Stimulated activated effector memory CD8-positive, alpha-beta T cell treated with anti-CD3 and anti-CD28 coated beads, Interleukin-12 subunit alpha, Interleukin-12 subunit beta, amount 100 ng/mL, for 72 hours (primary cell): ENCODE data around the gene FAM20C.

ENCODE experiments used
- ATAC-seq: fragments of 150-1000 bp; cut with Tn5 transposase; 2 replicates; pipeline ENCODE4 v1.10.0; 2021
- DNase-seq, 2 donors: peaks; one replicate each; pipeline ENCODE4 v3.0.0; 2021 to 2022; ENCODE audit warnings: low spot score in 2 of 2
- H3K27ac Mint-ChIP-seq: one replicate; pipeline ENCODE4 v1.8.0; 2022; ENCODE audit warnings: mild to moderate bottlenecking, mixed read lengths
- H3K36me3 Mint-ChIP-seq: one replicate; pipeline ENCODE4 v1.8.0; 2022; ENCODE audit warnings: mild to moderate bottlenecking, mixed read lengths
- H3K4me1 Mint-ChIP-seq: one replicate; pipeline ENCODE4 v1.8.0; 2022; ENCODE audit warnings: mixed read lengths
- H3K4me3 Mint-ChIP-seq: one replicate; pipeline ENCODE4 v1.8.0; 2022; ENCODE audit warnings: mild to moderate bottlenecking, mixed read lengths
- H3K9me3 Mint-ChIP-seq: one replicate; pipeline ENCODE4 v1.8.0; 2022; ENCODE audit warnings: mixed read lengths

FAM20C gene

GRCh38 chr7:191105-191980 is 1.0 kb upstream of the FAM20C start:
- peak overlapping the region; percentile 57 for H3K4me3 Mint-ChIP-seq
- no peak for ATAC-seq
- no peaks in the 10 kb centered on the region for H3K36me3 Mint-ChIP-seq
- H3K9me3 Mint-ChIP-seq, result no peaks in the 10 kb centered on the region
- no peak for DNase-seq
- H3K27ac Mint-ChIP-seq, result no peak overlapping the region
- H3K4me1 Mint-ChIP-seq, result peaks cover 6% of the 10 kb centered on the region

DNA sequence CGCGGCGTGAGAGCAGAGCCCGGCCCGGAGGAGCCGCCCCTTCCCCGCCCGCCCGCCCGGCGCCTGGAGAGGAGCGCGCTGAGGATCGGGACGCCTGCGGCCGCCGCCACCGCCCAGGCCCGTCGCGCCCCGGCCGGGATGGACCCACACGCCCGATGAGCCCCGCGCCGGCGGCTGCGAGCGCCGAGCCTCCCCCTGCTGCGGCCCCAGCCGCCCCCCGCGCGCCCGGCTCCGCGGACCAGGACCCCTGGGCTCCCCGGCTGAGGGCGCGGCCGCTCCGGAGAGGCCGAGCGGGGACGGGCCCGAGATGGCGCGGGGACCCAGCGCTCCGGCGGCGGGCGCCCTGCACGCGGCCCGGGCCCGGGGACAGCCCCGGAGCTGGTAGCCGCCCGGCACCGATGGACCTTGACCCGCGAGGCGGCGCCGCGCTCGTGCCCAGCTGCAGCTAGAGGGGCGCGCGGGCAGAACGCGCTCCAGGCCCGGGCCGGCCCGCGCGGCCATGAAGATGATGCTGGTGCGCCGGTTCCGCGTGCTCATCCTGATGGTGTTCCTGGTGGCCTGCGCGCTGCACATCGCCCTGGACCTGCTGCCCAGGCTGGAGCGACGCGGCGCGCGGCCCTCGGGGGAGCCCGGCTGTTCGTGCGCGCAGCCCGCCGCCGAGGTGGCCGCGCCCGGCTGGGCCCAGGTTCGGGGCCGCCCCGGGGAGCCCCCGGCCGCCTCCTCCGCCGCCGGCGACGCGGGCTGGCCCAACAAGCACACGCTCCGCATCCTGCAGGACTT is 520 bp downstream of the FAM20C start:
- DNase-seq (no peak), ATAC-seq (no peak)
- H3K9me3 Mint-ChIP-seq, result no peaks in the 10 kb centered on the region
- peaks cover 6% of the 10 kb centered on the region for H3K4me1 Mint-ChIP-seq
- H3K36me3 Mint-ChIP-seq, result no peaks in the 10 kb centered on the region
- H3K27ac Mint-ChIP-seq, result no peak overlapping the region
- peak overlapping the region; percentile 42 for H3K4me3 Mint-ChIP-seq

DNA sequence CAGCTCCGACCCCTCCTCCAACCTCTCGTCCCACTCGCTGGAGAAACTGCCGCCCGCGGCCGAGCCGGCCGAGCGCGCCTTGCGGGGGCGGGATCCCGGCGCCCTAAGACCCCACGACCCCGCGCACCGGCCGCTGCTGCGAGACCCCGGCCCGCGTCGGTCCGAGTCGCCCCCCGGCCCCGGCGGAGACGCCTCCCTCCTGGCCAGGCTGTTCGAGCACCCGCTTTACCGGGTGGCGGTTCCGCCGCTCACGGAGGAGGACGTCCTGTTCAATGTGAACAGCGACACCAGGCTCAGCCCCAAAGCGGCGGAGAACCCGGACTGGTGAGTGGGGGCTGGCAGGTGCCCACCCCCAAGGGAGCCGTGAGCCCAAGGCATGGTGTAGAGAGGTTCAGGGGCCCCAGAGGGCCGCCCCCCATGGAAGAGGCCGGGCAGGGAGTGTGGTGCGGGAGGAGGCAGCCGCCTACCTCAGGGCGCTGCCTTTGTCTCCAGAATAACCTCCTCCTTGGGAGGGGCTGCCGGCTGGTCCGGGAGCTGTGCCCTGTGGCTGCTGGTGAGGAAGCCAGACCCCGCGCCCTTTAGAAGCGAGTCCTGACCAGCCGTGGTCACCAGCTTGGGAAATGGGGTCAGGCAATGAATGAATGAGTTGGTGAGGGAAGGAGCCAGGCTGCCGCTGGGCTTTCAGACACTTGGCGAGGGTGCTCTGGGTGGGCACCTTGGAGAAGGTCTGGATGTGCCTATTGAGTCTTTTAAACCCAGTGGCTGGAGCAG is 1.3 kb downstream of the FAM20C start:
- Mint-ChIP-seq H3K9me3 (no peaks in the 10 kb centered on the region), H3K4me1 (peaks cover 6% of the 10 kb centered on the region), H3K36me3 (no peaks in the 10 kb centered on the region), H3K4me3 (peak overlapping the region; percentile 42), H3K27ac (no peak overlapping the region)
- ATAC-seq (no peak), DNase-seq (no peak)

DNA sequence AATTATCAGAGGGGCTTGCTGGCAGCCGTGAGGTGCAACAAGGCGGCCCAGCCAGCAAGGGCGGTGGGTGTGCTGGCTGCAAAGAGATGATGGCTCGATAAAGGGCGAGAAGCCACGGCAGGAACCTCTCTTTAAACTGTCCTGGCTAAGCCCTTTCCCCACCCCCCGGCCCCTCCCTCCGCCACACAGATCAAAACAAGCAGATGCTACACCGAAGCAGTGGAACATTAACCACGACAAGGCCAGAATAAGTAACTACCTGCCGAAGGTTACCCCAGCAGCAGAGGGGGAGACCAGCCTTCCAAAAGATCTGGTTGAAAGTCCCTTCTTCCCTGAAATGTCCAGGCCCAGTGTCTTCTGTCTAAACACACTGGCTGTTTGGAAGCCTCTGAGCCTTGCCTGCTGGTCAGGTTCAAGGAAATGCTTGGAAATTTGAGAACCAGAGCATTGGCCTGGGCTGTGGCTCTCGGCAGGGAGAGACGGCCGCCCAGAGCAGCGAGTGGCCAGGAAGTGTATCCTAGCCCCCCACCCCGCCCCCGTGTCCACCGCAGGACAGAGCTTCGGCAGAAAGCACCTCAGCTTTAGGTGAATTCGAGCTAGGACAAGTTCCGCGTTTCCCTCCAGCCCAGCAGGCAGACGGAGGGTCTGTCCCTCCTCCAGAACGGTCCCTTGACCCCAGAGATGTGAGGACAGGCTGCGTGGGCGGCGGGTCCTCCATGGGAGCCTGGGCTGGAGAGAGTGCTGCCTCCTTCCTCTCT is 2.1 kb downstream of the FAM20C start:
- peak overlapping the region; percentile 42 for H3K4me3 Mint-ChIP-seq
- no peaks in the 10 kb centered on the region for H3K36me3 Mint-ChIP-seq
- DNase-seq (no peak), ATAC-seq (no peak)
- H3K27ac Mint-ChIP-seq, result no peak overlapping the region
- H3K4me1 Mint-ChIP-seq, result peaks cover 6% of the 10 kb centered on the region
- no peaks in the 10 kb centered on the region for H3K9me3 Mint-ChIP-seq

- Mint-ChIP-seq H3K27ac (no peak overlapping the region), H3K4me3 (no peak overlapping the region), H3K36me3 (no peaks in the 10 kb centered on the region), H3K9me3 (no peaks in the 10 kb centered on the region), H3K4me1 (peaks cover 6% of the 10 kb centered on the region)
- no peak for DNase-seq
- ATAC-seq, result no peak
These were observed 2.8 kb downstream of the FAM20C start for GRCh38 chr7:195010-195829.

GRCh38 chr7:195830-196128 is 3.4 kb downstream of the FAM20C start:
- ATAC-seq, result no peak
- Mint-ChIP-seq H3K4me1 (peaks cover 6% of the 10 kb centered on the region), H3K4me3 (no peak overlapping the region), H3K27ac (no peak overlapping the region), H3K36me3 (no peaks in the 10 kb centered on the region), H3K9me3 (no peaks in the 10 kb centered on the region)
- no peak for DNase-seq

DNA sequence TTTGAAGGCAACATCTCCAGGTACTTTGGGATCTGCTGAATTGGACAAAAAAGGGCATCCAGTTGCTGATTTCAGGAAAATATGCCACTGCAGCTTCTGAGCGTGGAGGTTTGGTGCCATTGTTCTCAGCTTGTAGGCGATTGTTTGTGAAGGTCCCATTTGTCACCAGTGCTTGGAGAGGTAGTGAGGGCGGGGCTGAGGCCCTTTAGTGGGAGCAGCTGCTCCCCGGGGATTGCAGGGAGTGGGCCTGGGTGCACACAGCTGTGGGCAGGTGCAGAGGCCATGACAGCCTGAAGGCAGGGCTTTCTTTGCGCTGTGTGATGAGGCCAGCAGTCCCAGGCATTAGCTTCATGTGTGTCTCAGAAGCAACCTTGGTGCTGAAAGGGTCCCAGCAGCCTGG is 3.9 kb downstream of the FAM20C start:
- Mint-ChIP-seq H3K27ac (no peak overlapping the region), H3K4me1 (peaks cover 6% of the 10 kb centered on the region), H3K4me3 (no peak overlapping the region), H3K9me3 (no peaks in the 10 kb centered on the region), H3K36me3 (no peaks in the 10 kb centered on the region)
- ATAC-seq (no peak), DNase-seq (no peak)

- Mint-ChIP-seq H3K27ac (no peak overlapping the region), H3K9me3 (no peaks in the 10 kb centered on the region), H3K36me3 (no peaks in the 10 kb centered on the region), H3K4me3 (no peak overlapping the region), H3K4me1 (peaks cover 6% of the 10 kb centered on the region)
- DNase-seq (no peak), ATAC-seq (no peak)
These were observed 4.5 kb downstream of the FAM20C start for GRCh38 chr7:196778-197321.

- no peak for ATAC-seq
- peaks cover 6% of the 10 kb centered on the region for H3K4me1 Mint-ChIP-seq
- no peaks in the 10 kb centered on the region for H3K36me3 Mint-ChIP-seq
- H3K4me3 Mint-ChIP-seq, result no peak overlapping the region
- DNase-seq, result no peak
- no peaks in the 10 kb centered on the region for H3K9me3 Mint-ChIP-seq
- no peak overlapping the region for H3K27ac Mint-ChIP-seq
These were observed 5.3 kb downstream of the FAM20C start for GRCh38 chr7:197413-198335.

DNA sequence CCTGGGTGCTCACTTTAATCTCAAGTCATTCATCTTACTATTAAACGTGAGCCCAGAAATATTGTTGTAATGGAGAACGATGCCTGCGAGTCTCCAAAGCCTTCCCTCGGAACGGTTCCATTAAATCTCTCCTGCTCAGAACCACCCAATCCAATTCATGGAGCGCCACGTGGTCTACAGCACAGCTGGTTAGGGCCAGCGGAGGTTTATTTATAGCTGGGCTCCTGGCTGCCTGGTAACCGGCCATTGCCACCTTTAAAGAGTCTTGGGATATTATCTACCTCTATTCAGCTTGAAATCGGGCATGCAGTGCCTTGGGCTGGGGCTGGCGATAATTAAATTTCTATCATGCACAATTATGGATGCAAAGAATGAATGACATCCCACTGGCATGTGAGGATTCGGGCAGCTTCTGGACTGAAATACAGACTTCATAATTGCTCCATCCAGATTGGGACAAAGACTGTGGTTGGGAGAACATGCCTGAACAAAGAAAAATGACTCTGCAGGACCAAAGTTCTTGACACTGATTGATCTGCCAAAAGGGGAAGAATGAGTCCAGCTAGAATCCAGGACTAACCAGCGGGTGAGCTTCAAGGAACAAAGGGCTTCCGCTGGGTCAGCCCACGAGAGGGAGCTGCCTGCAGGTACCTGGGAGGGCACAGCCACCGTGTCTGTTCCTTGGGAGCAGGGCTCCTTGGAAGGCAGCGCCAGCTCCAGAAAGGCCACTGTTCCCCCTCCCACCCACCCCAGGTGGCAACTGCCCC is 7.3 kb downstream of the FAM20C start:
- ATAC-seq, result no peak
- no peak for DNase-seq
- H3K9me3 Mint-ChIP-seq, result no peaks in the 10 kb centered on the region
- no peak overlapping the region for H3K4me3 Mint-ChIP-seq
- H3K36me3 Mint-ChIP-seq, result no peaks in the 10 kb centered on the region
- no peak overlapping the region for H3K27ac Mint-ChIP-seq
- no peaks in the 10 kb centered on the region for H3K4me1 Mint-ChIP-seq

GRCh38 chr7:200290-200689 is 7.9 kb downstream of the FAM20C start:
- H3K4me3 Mint-ChIP-seq, result no peak overlapping the region
- DNase-seq (no peak), ATAC-seq (no peak)
- H3K4me1 Mint-ChIP-seq, result no peaks in the 10 kb centered on the region
- H3K9me3 Mint-ChIP-seq, result no peaks in the 10 kb centered on the region
- H3K36me3 Mint-ChIP-seq, result no peaks in the 10 kb centered on the region
- no peak overlapping the region for H3K27ac Mint-ChIP-seq

DNA sequence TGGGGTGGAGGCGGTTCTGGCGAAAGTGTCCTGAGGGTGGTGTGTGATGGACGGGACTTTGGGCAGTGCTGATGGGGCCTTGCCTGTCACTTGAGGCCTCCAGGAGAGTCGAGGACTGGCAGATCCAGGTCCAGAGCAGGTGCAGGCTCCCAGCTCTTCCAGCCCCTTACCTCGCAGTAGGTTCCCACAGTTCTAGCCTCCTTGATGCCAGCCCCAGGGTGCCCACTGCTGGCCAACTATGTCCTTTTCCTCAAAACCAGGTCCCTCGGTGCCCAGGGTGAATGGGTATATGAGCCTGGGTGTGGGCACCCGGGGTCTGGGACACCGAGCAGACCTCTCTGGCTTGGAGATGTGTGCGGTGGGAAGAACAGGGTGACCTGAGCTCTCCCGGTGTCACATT is 8.3 kb downstream of the FAM20C start:
- Mint-ChIP-seq H3K4me1 (no peaks in the 10 kb centered on the region), H3K27ac (no peak overlapping the region), H3K4me3 (no peak overlapping the region), H3K9me3 (no peaks in the 10 kb centered on the region), H3K36me3 (no peaks in the 10 kb centered on the region)
- ATAC-seq (no peak), DNase-seq (no peak)

GRCh38 chr7:204326-204725 is 12.0 kb downstream of the FAM20C start:
- H3K4me1 Mint-ChIP-seq, result no peaks in the 10 kb centered on the region
- ATAC-seq (no peak), DNase-seq (no peak)
- no peak overlapping the region for H3K4me3 Mint-ChIP-seq
- no peak overlapping the region for H3K27ac Mint-ChIP-seq
- H3K36me3 Mint-ChIP-seq, result no peaks in the 10 kb centered on the region
- H3K9me3 Mint-ChIP-seq, result no peaks in the 10 kb centered on the region
